Astrocyte (in vitro differentiated cells and primary cell): ENCODE measurements around the gene ACTN1. TPM values are rescaled to one million over a fixed set of nuclear protein-coding genes. Genes with fewer than 3 reads are reported as not detected.

Experiments used
- DNase-seq: peaks from one replicate; pipeline ENCODE4 v3.0.0-alpha.2; 2010; ENCODE audit warnings: low read depth
- FAIRE-seq: peaks from 2 replicates; lab custom pipeline; 2011; peaks lifted over from hg19 to GRCh38; lab: Jason Lieb, UNC
- H2AFZ ChIP-seq: 2 replicates; pipeline ENCODE4 v1.6.0; 2012; ENCODE audit warnings: low read depth, low read length, inconsistent platforms
- H3K27ac ChIP-seq: 2 replicates; pipeline ENCODE4 v1.5.1; 2011; ENCODE audit warnings: low read depth, low read length, inconsistent platforms
- H3K27me3 ChIP-seq: 2 replicates; pipeline ENCODE4 v1.6.0; 2011; ENCODE audit warnings: low read length, inconsistent platforms; ENCODE audit not compliant: insufficient read depth
- H3K36me3 ChIP-seq: 2 replicates; pipeline ENCODE4 v1.5.1; 2011; ENCODE audit warnings: low read length, inconsistent platforms; ENCODE audit not compliant: insufficient read depth
- H3K4me1 ChIP-seq: 2 replicates; pipeline ENCODE4 v1.5.1; 2011; ENCODE audit warnings: low read length, inconsistent platforms; ENCODE audit not compliant: insufficient read depth
- H3K4me2 ChIP-seq: 2 replicates; pipeline ENCODE4 v1.6.0; 2012; ENCODE audit warnings: low read length, inconsistent platforms
- H3K4me3 ChIP-seq: 2 replicates; pipeline ENCODE4 v1.5.1; 2011; ENCODE audit warnings: low read depth, mild to moderate bottlenecking, low read length, inconsistent platforms; ENCODE audit not compliant: insufficient read depth
- H3K79me2 ChIP-seq: 2 replicates; pipeline ENCODE4 v1.6.0; 2012; ENCODE audit warnings: mild to moderate bottlenecking, low read length, inconsistent platforms; ENCODE audit not compliant: insufficient read depth
- H3K9ac ChIP-seq: 2 replicates; pipeline ENCODE4 v1.6.0; 2012; ENCODE audit warnings: mild to moderate bottlenecking, low read length, inconsistent platforms
- H3K9me3 ChIP-seq: 2 replicates; pipeline ENCODE4 v1.5.1; 2012; ENCODE audit warnings: low read depth, mild to moderate bottlenecking, low read length, inconsistent platforms; ENCODE audit not compliant: insufficient read depth
- H4K20me1 ChIP-seq: 2 replicates; pipeline ENCODE4 v1.6.0; 2012; ENCODE audit warnings: low read length, inconsistent platforms; ENCODE audit not compliant: insufficient read depth
- H3K27ac Mint-ChIP-seq: one replicate; pipeline ENCODE4 v1.8.0; 2021; ENCODE audit warnings: mild to moderate bottlenecking, mixed read lengths; ENCODE audit not compliant: unreplicated experiment
- H3K27me3 Mint-ChIP-seq: one replicate; pipeline ENCODE4 v1.8.0; 2021; ENCODE audit warnings: low read depth, mixed read lengths; ENCODE audit not compliant: unreplicated experiment
- H3K36me3 Mint-ChIP-seq: one replicate; pipeline ENCODE4 v1.8.0; 2021; ENCODE audit warnings: low read depth, mixed read lengths; ENCODE audit not compliant: unreplicated experiment
- H3K4me1 Mint-ChIP-seq: one replicate; pipeline ENCODE4 v1.8.0; 2021; ENCODE audit warnings: low read depth, mixed read lengths; ENCODE audit not compliant: unreplicated experiment
- H3K4me3 Mint-ChIP-seq: one replicate; pipeline ENCODE4 v1.8.0; 2021; ENCODE audit warnings: mild to moderate bottlenecking, moderate library complexity, mixed read lengths; ENCODE audit not compliant: unreplicated experiment
- H3K9me3 Mint-ChIP-seq: one replicate; pipeline ENCODE4 v1.8.0; 2021; ENCODE audit warnings: mild to moderate bottlenecking, mixed read lengths; ENCODE audit not compliant: unreplicated experiment
- CTCF ChIP-seq: IDR thresholded peaks from 2 replicates; pipeline ENCODE4 v1.5.1; 2011; ENCODE audit warnings: low read depth, mild to moderate bottlenecking, inconsistent platforms, low read length, moderate library complexity; ENCODE audit not compliant: insufficient read depth
- EZH2 ChIP-seq: IDR thresholded peaks from 2 replicates; pipeline ENCODE4 v1.6.1; 2012; ENCODE audit warnings: mild to moderate bottlenecking, low read length, inconsistent platforms; ENCODE audit not compliant: insufficient read depth
- total RNA-seq: library from RNA; stranded (reverse); gene quantifications from 2 replicates; pipeline ENCODE4 v1.2.1, GENCODE V29; 2021

The ACTN1 gene
- total RNA-seq, 1 donor from 2014 or later: 1,163 TPM

GRCh38 chr14:68892961-68893360 lies 86.1 kb downstream of the ACTN1 start:
- Mint-ChIP-seq H3K36me3 (peaks cover 49% of the 10 kb centered on the region), H3K27me3 (no peaks in the 10 kb centered on the region), H3K9me3 (no peaks in the 10 kb centered on the region), H3K27ac (peak overlapping the region; percentile 95), H3K4me1 (peaks cover 70% of the 10 kb centered on the region), H3K4me3 (no peak overlapping the region)
- peak overlapping the region; percentile 32 for H3K9ac ChIP-seq
- peaks cover 99% of the 10 kb centered on the region for H4K20me1 ChIP-seq
- no peak for DNase-seq
- TF ChIP-seq CTCF (no peak), EZH2 (no peak)
- H3K27me3 ChIP-seq: no peaks in the 10 kb centered on the region
- H3K4me2 ChIP-seq: no peak overlapping the region
- peaks cover 54% of the 10 kb centered on the region for H3K4me1 ChIP-seq
- peaks cover 95% of the 10 kb centered on the region for H3K79me2 ChIP-seq
- no peak overlapping the region for H2AFZ ChIP-seq
- no peak overlapping the region for H3K4me3 ChIP-seq
- FAIRE-seq: no peak
- H3K27ac ChIP-seq: peak overlapping the region; percentile 62
- H3K36me3 ChIP-seq: peaks cover 92% of the 10 kb centered on the region
- no peaks in the 10 kb centered on the region for H3K9me3 ChIP-seq

- H3K27ac ChIP-seq: peak overlapping the region; percentile 62
- FAIRE-seq: no peak
These were observed 87.0 kb downstream of the ACTN1 start for GRCh38 chr14:68891851-68892660.

More at GRCh38 chr14:68891851-68892660, 87.0 kb downstream of the ACTN1 start:
- Mint-ChIP-seq H3K4me3 (peak overlapping the region; percentile 28), H3K27me3 (no peaks in the 10 kb centered on the region), H3K4me1 (peaks cover 67% of the 10 kb centered on the region), H3K36me3 (peaks cover 49% of the 10 kb centered on the region), H3K27ac (peak overlapping the region; percentile 95), H3K9me3 (no peaks in the 10 kb centered on the region)
- peak overlapping the region; percentile 13 for H3K4me2 ChIP-seq
- no peak for TF ChIP-seq EZH2
- no peak for TF ChIP-seq CTCF
- H4K20me1 ChIP-seq: peaks cover 96% of the 10 kb centered on the region
- peaks cover 91% of the 10 kb centered on the region for H3K79me2 ChIP-seq
- peaks cover 89% of the 10 kb centered on the region for H3K36me3 ChIP-seq
- H3K4me3 ChIP-seq: no peak overlapping the region
- H3K9ac ChIP-seq: peak overlapping the region; percentile 32
- H3K27me3 ChIP-seq: no peaks in the 10 kb centered on the region
- DNase-seq: peak; percentile 70
- peaks cover 55% of the 10 kb centered on the region for H3K4me1 ChIP-seq
- H2AFZ ChIP-seq: no peak overlapping the region
- no peaks in the 10 kb centered on the region for H3K9me3 ChIP-seq
